KMS-11 (cell line): ENCODE results near the gene CNGB1.

Source experiments
- H2AFZ ChIP-seq: fragments of 200-600 bp; sonication (generic); 2 replicates; pipeline ENCODE4 v1.6.1; 2016; ENCODE audit warnings: antibody characterized with exemption, mixed run types, low read depth
- H3K27ac ChIP-seq: fragments of 200-600 bp; sonication (generic); 2 replicates; pipeline ENCODE4 v1.6.1; 2016; ENCODE audit warnings: mild to moderate bottlenecking, mixed run types
- H3K27me3 ChIP-seq: fragments of 200-600 bp; sonication (generic); 2 replicates; pipeline ENCODE4 v1.6.1; 2017; ENCODE audit warnings: mild to moderate bottlenecking, low read depth, mixed run types, moderate library complexity; ENCODE audit not compliant: insufficient read depth
- H3K36me3 ChIP-seq: fragments of 200-600 bp; sonication (generic); 2 replicates; pipeline ENCODE4 v1.6.1; 2017; ENCODE audit warnings: mild to moderate bottlenecking, mixed run types; ENCODE audit not compliant: insufficient read depth
- H3K4me1 ChIP-seq: fragments of 200-600 bp; sonication (generic); 2 replicates; pipeline ENCODE4 v1.6.1; 2016; ENCODE audit warnings: mild to moderate bottlenecking, low read depth, mixed run types; ENCODE audit not compliant: poor library complexity, severe bottlenecking
- H3K4me2 ChIP-seq: fragments of 200-600 bp; sonication (generic); 2 replicates; pipeline ENCODE4 v1.7.0; 2016; ENCODE audit warnings: mild to moderate bottlenecking, mixed run types
- H3K4me3 ChIP-seq: fragments of 200-600 bp; sonication (generic); IDR thresholded peaks from 2 replicates; pipeline ENCODE4 v1.6.1; 2017; ENCODE audit warnings: low read depth, low read length, mixed read lengths; ENCODE audit not compliant: insufficient read depth
- H3K79me2 ChIP-seq: fragments of 200-600 bp; sonication (generic); 2 replicates; pipeline ENCODE4 v1.6.1; 2016; ENCODE audit warnings: low read depth, mixed run types; ENCODE audit not compliant: insufficient read depth
- H3K9ac ChIP-seq: fragments of 200-600 bp; sonication (generic); 2 replicates; pipeline ENCODE4 v1.6.1; 2016; ENCODE audit warnings: mild to moderate bottlenecking, mixed run types
- H4K20me1 ChIP-seq: fragments of 200-600 bp; sonication (generic); 2 replicates; pipeline ENCODE4 v1.6.1; 2016; ENCODE audit warnings: mild to moderate bottlenecking, mixed run types; ENCODE audit not compliant: insufficient read depth
- CTCF ChIP-seq: fragments of 200-600 bp; sonication (generic); conservative IDR thresholded peaks from 2 replicates; pipeline ENCODE4 v1.6.1; 2017; ENCODE audit warnings: low read depth, mild to moderate bottlenecking, antibody characterized with exemption, low read length, moderate library complexity, mixed read lengths

Gene CNGB1

GRCh38 chr16:57948027-57948426, 22.9 kb downstream of the CNGB1 start:
- no peak overlapping the region for H3K9ac ChIP-seq
- H3K4me2 ChIP-seq, result no peak overlapping the region
- no peak overlapping the region for H3K4me3 ChIP-seq
- H2AFZ ChIP-seq, result no peak overlapping the region
- H4K20me1 ChIP-seq, result no peaks in the 10 kb centered on the region
- H3K4me1 ChIP-seq, result peaks cover 11% of the 10 kb centered on the region
- TF ChIP-seq CTCF, result no peak
- H3K36me3 ChIP-seq, result no peaks in the 10 kb centered on the region
- H3K27ac ChIP-seq, result no peak overlapping the region
- no peaks in the 10 kb centered on the region for H3K27me3 ChIP-seq
- H3K79me2 ChIP-seq, result no peaks in the 10 kb centered on the region

GRCh38 chr16:57947261-57947660, 23.7 kb downstream of the CNGB1 start:
- TF ChIP-seq CTCF, result no peak
- H3K36me3 ChIP-seq, result no peaks in the 10 kb centered on the region
- no peak overlapping the region for H3K27ac ChIP-seq
- H3K4me3 ChIP-seq, result no peak overlapping the region
- no peaks in the 10 kb centered on the region for H3K79me2 ChIP-seq
- peaks cover 11% of the 10 kb centered on the region for H3K4me1 ChIP-seq
- no peaks in the 10 kb centered on the region for H3K27me3 ChIP-seq
- H3K4me2 ChIP-seq, result no peak overlapping the region
- H4K20me1 ChIP-seq, result no peaks in the 10 kb centered on the region
- no peak overlapping the region for H2AFZ ChIP-seq
- no peak overlapping the region for H3K9ac ChIP-seq

- Histone ChIP-seq H3K79me2 (no peaks in the 10 kb centered on the region), H2AFZ (no peak overlapping the region), H3K36me3 (no peaks in the 10 kb centered on the region), H3K27ac (no peak overlapping the region), H3K9ac (no peak overlapping the region), H3K4me3 (no peak overlapping the region), H3K4me2 (no peak overlapping the region), H3K27me3 (no peaks in the 10 kb centered on the region), H4K20me1 (no peaks in the 10 kb centered on the region), H3K4me1 (peaks cover 11% of the 10 kb centered on the region)
- TF ChIP-seq CTCF, result no peak
Measured at GRCh38 chr16:57946181-57946801, 24.6 kb downstream of the CNGB1 start.

DNA sequence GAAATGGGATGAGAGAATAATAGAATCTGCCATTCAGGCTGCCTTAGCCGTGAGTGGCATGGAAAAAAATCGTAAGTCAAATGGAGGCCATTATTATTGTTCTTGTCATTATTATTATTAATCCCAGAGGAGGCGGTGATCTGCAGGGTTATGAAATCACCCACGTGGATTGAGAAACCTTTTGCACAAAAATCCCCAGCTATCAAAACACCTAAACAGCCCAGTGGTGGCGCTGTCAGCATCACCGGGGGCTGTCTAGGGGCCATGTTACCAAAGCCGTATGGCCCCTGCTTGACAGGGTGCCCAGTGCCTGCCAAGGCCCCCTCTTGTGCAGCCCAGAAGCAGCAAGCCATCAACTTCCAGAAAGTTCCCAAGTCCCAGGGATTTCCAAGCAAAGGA, 25.2 kb downstream of the CNGB1 start:
- H3K4me3 ChIP-seq, result no peak overlapping the region
- H3K36me3 ChIP-seq, result no peaks in the 10 kb centered on the region
- H3K4me1 ChIP-seq, result peaks cover 11% of the 10 kb centered on the region
- H3K27ac ChIP-seq, result no peak overlapping the region
- no peaks in the 10 kb centered on the region for H3K27me3 ChIP-seq
- H3K4me2 ChIP-seq, result no peak overlapping the region
- H2AFZ ChIP-seq, result no peak overlapping the region
- H3K9ac ChIP-seq, result no peak overlapping the region
- H3K79me2 ChIP-seq, result no peaks in the 10 kb centered on the region
- H4K20me1 ChIP-seq, result no peaks in the 10 kb centered on the region
- no peak for TF ChIP-seq CTCF
